Activated CD4-positive, CD25-positive, alpha-beta regulatory T cell (primary cell): Measurements from ENCODE around the gene KIF2C.
"Not testable (repeated sequence)": the region's sequence is repeated elsewhere in the genome, so short reads cannot be mapped to it uniquely, and the experiment has no call there.

Experiments
- DNase-seq, 4 experiments: peaks; one replicate each; lab custom pipeline; 2025; lab: John Stamatoyannopoulos, UW

Gene KIF2C

GRCh38 chr1:44719318-44719717, 20.3 kb upstream of the KIF2C start:
- no peak for DNase-seq

- DNase-seq, result no peak
Observed at GRCh38 chr1:44720281-44720680, 19.4 kb upstream of the KIF2C start.

GRCh38 chr1:44721485-44722361, 17.9 kb upstream of the KIF2C start:
- DNase-seq, result peak; percentile 20 to 63 (median 46)

GRCh38 chr1:44723064-44723463, 16.6 kb upstream of the KIF2C start:
- DNase-seq, result no peak

GRCh38 chr1:44723496-44724295, 15.9 kb upstream of the KIF2C start:
- DNase-seq, result no peak

- no peak for DNase-seq
Observed at GRCh38 chr1:44724296-44724954, 15.2 kb upstream of the KIF2C start.

GRCh38 chr1:44724955-44725698, 14.5 kb upstream of the KIF2C start:
- DNase-seq, result no peak

GRCh38 chr1:44730741-44731512, 8.7 kb upstream of the KIF2C start, which contains the start of gene RNU5D-1:
Gene RNU5D-1 (minus strand): TSS chr1:44731170.
- peak; percentile 85 to 95 (median 87) for DNase-seq

- DNase-seq, result no peak
Observed at GRCh38 chr1:44733365-44733764, 6.3 kb upstream of the KIF2C start.

- DNase-seq, result no peak
Observed at GRCh38 chr1:44733784-44734183, 5.9 kb upstream of the KIF2C start.

GRCh38 chr1:44735992-44736391, 3.6 kb upstream of the KIF2C start:
- no peak for DNase-seq

- not testable (repeated sequence) for DNase-seq
Observed at GRCh38 chr1:44738953-44739306, 707 bp upstream of the KIF2C start.

GRCh38 chr1:44740179-44740617, 561 bp downstream of the KIF2C start:
- no peak for DNase-seq

- no peak for DNase-seq
Observed at GRCh38 chr1:44743211-44743610, 3.6 kb downstream of the KIF2C start.

GRCh38 chr1:44747878-44748277, 8.2 kb downstream of the KIF2C start:
- DNase-seq, result no peak

GRCh38 chr1:44757420-44757819, 17.8 kb downstream of the KIF2C start:
- no peak for DNase-seq

GRCh38 chr1:44759077-44759476, 19.4 kb downstream of the KIF2C start:
- no peak for DNase-seq

- DNase-seq, result no peak
Observed at GRCh38 chr1:44760876-44761275, 21.2 kb downstream of the KIF2C start.

GRCh38 chr1:44766421-44766820, 26.8 kb downstream of the KIF2C start:
- not testable (repeated sequence) for DNase-seq

GRCh38 chr1:44775078-44775929, 35.7 kb downstream of the KIF2C start, which contains the start of gene RPS8:
Gene RPS8 (plus strand): TSS chr1:44775540. CDS start chr1:44775597, 57 bp downstream.
- DNase-seq, result peak; percentile 76 to 83 (median 78)
